HepG2 (cell line): ENCODE measurements around the gene POLD3. TPM values are rescaled to one million over a fixed set of nuclear protein-coding genes. Genes with fewer than 3 reads are reported as not detected.

ENCODE experiments used
- ATAC-seq: fragments of 200-7000 bp; cut with Tn5 transposase; 3 replicates; pipeline ENCODE4 v1.9.1; 2020; ENCODE audit warnings: mild to moderate bottlenecking, moderate library complexity
- BruUV-seq: library from RNA; stranded (reverse); fragments of 400-500 nt; replicated peaks from 2 replicates; lab custom pipeline; 2021; lab: Mats Ljungman, UMichigan
- CTCF ChIA-PET: fragments of 300-600 bp; formaldehyde crosslinking; extraction: SDS; loops from one replicate; lab custom pipeline; 2021; ENCODE audit warnings: low total read pairs, inconsistent platforms, low intra/inter-chr PET ratio; lab: Yijun Ruan, JAX
- POLR2A ChIA-PET: fragments of 350-600 bp; sonication (Branson Sonifier 250); formaldehyde crosslinking; loops from one replicate; lab custom pipeline; 2020; ENCODE audit warnings: antibody characterized with exemption, inconsistent platforms; lab: Yijun Ruan, JAX
- DNase-seq: peaks from one replicate; pipeline ENCODE4 v3.0.0-alpha.2; 2015; ENCODE audit warnings: low spot score
- FAIRE-seq: peaks from 3 replicates; lab custom pipeline; 2011; peaks lifted over from hg19 to GRCh38; lab: Jason Lieb, UNC
- H2AFZ ChIP-seq: one replicate; pipeline ENCODE4 v1.6.1; 2011; ENCODE audit warnings: low read length, inconsistent platforms
- H3K27ac ChIP-seq: fragments of 300-600 bp; 3 replicates; pipeline ENCODE4 v1.8.0; 2011; ENCODE audit warnings: mixed run types, mild to moderate bottlenecking, mixed read lengths, low read length, inconsistent platforms; ENCODE audit not compliant: insufficient read depth; ENCODE audit errors: extremely low read length
- H3K27me3 ChIP-seq, 2 experiments: fragments of 200-600 bp in 1 of 2; 2 replicates in 1 of 2; 3 replicates in 1 of 2; pipeline versions ENCODE4 v1.6.0 to v1.8.0; 2011; ENCODE audit warnings: low read length in 2 of 2, mild to moderate bottlenecking in 2 of 2, moderate library complexity in 2 of 2, inconsistent platforms in 1 of 2; ENCODE audit not compliant: insufficient read depth in 2 of 2, control insufficient read depth in 1 of 2
- H3K36me3 ChIP-seq, 2 experiments: fragments of 200-600 bp in 1 of 2; replicated peaks in 1 of 2; 2 replicates in 1 of 2; 3 replicates in 1 of 2; pipeline versions ENCODE4 v1.5.1 to v1.8.0; 2011; ENCODE audit warnings: low read length in 2 of 2, inconsistent platforms in 1 of 2; ENCODE audit not compliant: insufficient read depth in 2 of 2, control insufficient read depth in 1 of 2
- H3K4me1 ChIP-seq: 2 replicates; pipeline ENCODE4 v1.5.1; 2012; ENCODE audit warnings: low read length, inconsistent platforms; ENCODE audit not compliant: insufficient read depth
- H3K4me2 ChIP-seq: 2 replicates; pipeline ENCODE4 v1.6.0; 2011; ENCODE audit warnings: low read depth, low read length, inconsistent platforms
- H3K4me3 ChIP-seq, 3 experiments: fragments of 200-600 bp in 1 of 3; sonication (generic), shearing (Covaris generic) in 1 of 3; replicated peaks in 1 of 3; 2 replicates each; pipeline ENCODE4 v1.5.1; 2011 to 2016; ENCODE audit warnings: low read length in 3 of 3, inconsistent platforms in 2 of 3, low read depth in 2 of 3, mild to moderate bottlenecking in 2 of 3, control low read depth in 1 of 3, mixed read lengths in 1 of 3; ENCODE audit not compliant: insufficient read depth in 1 of 3
- H3K79me2 ChIP-seq: one replicate; pipeline ENCODE4 v1.6.1; 2011; ENCODE audit warnings: low read length, inconsistent platforms; ENCODE audit not compliant: insufficient read depth
- H3K9ac ChIP-seq: 2 replicates; pipeline ENCODE4 v1.6.0; 2011; ENCODE audit warnings: mild to moderate bottlenecking, low read depth, low read length, inconsistent platforms; ENCODE audit not compliant: insufficient read depth
- H3K9me3 ChIP-seq: 2 replicates; pipeline ENCODE4 v1.5.1; 2012; ENCODE audit warnings: mild to moderate bottlenecking, low read length
- H4K20me1 ChIP-seq: 2 replicates; pipeline ENCODE4 v1.6.0; 2011; ENCODE audit warnings: inconsistent platforms, mild to moderate bottlenecking, low read length, moderate library complexity; ENCODE audit not compliant: insufficient read depth
- ARID3A ChIP-seq: IDR thresholded peaks from 2 replicates; pipeline ENCODE4 v1.6.1; 2012; ENCODE audit warnings: low read depth, low read length, improper control_type of control experiment
- ATF7 ChIP-seq, 2 experiments: fragments of 450-650 bp in 1 of 2; sonication (generic) in 1 of 2; formaldehyde crosslinking in 1 of 2; IDR thresholded peaks; 2 replicates each; pipeline versions ENCODE4 v1.4.0 to v1.6.1; 2016 to 2020; ENCODE audit warnings: antibody characterized with exemption in 1 of 2, mild to moderate bottlenecking in 1 of 2, missing genetic modification reagents in 1 of 2
- BRCA1 ChIP-seq: sonication (generic); formaldehyde crosslinking; IDR thresholded peaks from 2 replicates; pipeline ENCODE4 v1.4.0; 2020; ENCODE audit warnings: missing genetic modification reagents
- CBX5 ChIP-seq: sonication (generic); formaldehyde crosslinking; IDR thresholded peaks from 2 replicates; pipeline ENCODE4 v1.4.0; 2020; ENCODE audit warnings: missing genetic modification reagents, borderline replicate concordance
- FOXP1 ChIP-seq, 2 experiments: fragments of 450-650 bp in 1 of 2; IDR thresholded peaks; 2 replicates each; pipeline ENCODE4 v1.6.1; 2017 to 2018; ENCODE audit warnings: antibody characterized with exemption in 1 of 2
- HES4 ChIP-seq: sonication (generic); formaldehyde crosslinking; IDR thresholded peaks from 2 replicates; pipeline ENCODE4 v1.9.0; 2021; ENCODE audit warnings: mild to moderate bottlenecking, missing genetic modification reagents, borderline replicate concordance
- HOXD1 ChIP-seq: sonication (generic); formaldehyde crosslinking; IDR thresholded peaks from 2 replicates; pipeline ENCODE4 v1.5.0; 2020; ENCODE audit warnings: missing genetic modification reagents
- SOX13 ChIP-seq, 3 experiments: fragments of 450-650 bp in 1 of 3; sonication (generic) in 1 of 3; formaldehyde crosslinking in 1 of 3; IDR thresholded peaks in 2 of 3; conservative IDR thresholded peaks in 1 of 3; 2 replicates each; pipeline versions ENCODE4 v1.5.0 to v1.6.1; 2016 to 2020; ENCODE audit warnings: antibody characterized with exemption in 1 of 3, mild to moderate bottlenecking in 1 of 3, missing compliant biosample characterization in 1 of 3, missing genetic modification reagents in 1 of 3, moderate library complexity in 1 of 3
- TCF12 ChIP-seq, 2 experiments: fragments of 450-650 bp in 1 of 2; sonication (generic) in 1 of 2; formaldehyde crosslinking in 1 of 2; IDR thresholded peaks; 2 replicates each; pipeline versions ENCODE4 v1.6.1 to v1.8.0; 2017 to 2022; ENCODE audit warnings: antibody characterized with exemption in 1 of 2, mild to moderate bottlenecking in 1 of 2, missing genetic modification reagents in 1 of 2, moderate library complexity in 1 of 2
- ZBTB37 ChIP-seq: sonication (generic); formaldehyde crosslinking; IDR thresholded peaks from 2 replicates; pipeline ENCODE4 v1.4.0; 2020; ENCODE audit warnings: mild to moderate bottlenecking, missing genetic modification reagents
- ZNF138 ChIP-seq: sonication (generic); formaldehyde crosslinking; IDR thresholded peaks from 2 replicates; pipeline ENCODE4 v1.5.0; 2020; ENCODE audit warnings: mild to moderate bottlenecking, low read depth, missing genetic modification reagents
- ZNF333 ChIP-seq: sonication (generic); formaldehyde crosslinking; IDR thresholded peaks from 2 replicates; pipeline ENCODE4 v1.4.0; 2020; ENCODE audit warnings: mild to moderate bottlenecking, missing genetic modification reagents, borderline replicate concordance
- ZNF546 ChIP-seq: sonication (generic); formaldehyde crosslinking; conservative IDR thresholded peaks from 2 replicates; pipeline ENCODE4 v1.8.1; 2023; ENCODE audit warnings: mild to moderate bottlenecking, missing genetic modification reagents
- ZNF564 ChIP-seq: sonication (generic); formaldehyde crosslinking; IDR thresholded peaks from 2 replicates; pipeline ENCODE4 v1.8.1; 2023; ENCODE audit warnings: mild to moderate bottlenecking, missing genetic modification reagents
- ZNF780A ChIP-seq: sonication (generic); formaldehyde crosslinking; IDR thresholded peaks from 2 replicates; pipeline ENCODE4 v1.8.0; 2022; ENCODE audit warnings: mild to moderate bottlenecking, missing genetic modification reagents, moderate library complexity
- WGBS: methylation state at CpG from one replicate; pipeline ENCODE4 v1.1.6; 2017; ENCODE audit warnings: low lambda C conversion rate; 5-methylcytosine and 5-hydroxymethylcytosine counted together
- in situ Hi-C: cut with HindIII; loops from 2 replicates; pipeline ENCODE4 v1.10.0; 2017; ENCODE audit warnings: low pct_unique_long_range_greater_than_20kb; ENCODE audit not compliant: extremely low pct_ligation_motif_present
- intact Hi-C: fragments of 100-400 bp; cut with micrococcal nuclease; formaldehyde crosslinking; loops from one replicate; pipeline ENCODE4 v1.10.0; 2022; ENCODE audit not compliant: unreplicated experiment
- polyA plus RNA-seq, 8 experiments: library from polyadenylated mRNA; depleted of rRNA in 3 of 8; stranded (reverse) in 7 of 8; unstranded in 1 of 8; fragments of >200 nt; fragmentation: Illumina TruSeq in 4 of 8; extraction: Trizol in 4 of 8; gene quantifications; 2 replicates each; pipeline versions ENCODE4 v1.2.1 to v1.2.3, GENCODE V29; 2011 to 2016; ENCODE audit warnings: low read depth in 4 of 8, missing spikeins in 1 of 8, mixed read lengths in 1 of 8; ENCODE audit not compliant: insufficient read depth in 1 of 8
- total RNA-seq, 5 experiments: library from RNA; depleted of rRNA; stranded (reverse); fragments of >200 nt; fragmentation: Illumina TruSeq; extraction: Trizol; gene quantifications; 2 replicates each; pipeline ENCODE4 v1.2.3, GENCODE V29; 2016; ENCODE audit warnings: low read depth in 1 of 5

POLD3 gene
- total and polyA plus RNA-seq, 2 of the 13 experiments (the other 11 are each of a cell fraction or from before 2014, with no cell fraction given) = 6.3 to 18.9 TPM

- 92% methylated on average over 3 of the region's 3 CpGs for WGBS
- Histone ChIP-seq H3K4me3 (no peak overlapping the region), H3K9me3 (no peaks in the 10 kb centered on the region)
- TF ChIP-seq ZNF564 (CRISPR knock-in tag) (no peak), ARID3A (no peak), ZNF138 (CRISPR knock-in tag) (no peak), ATF7 (IDR thresholded peaks at IDR 0.05) (no peak), ATF7 (CRISPR knock-in tag; IDR thresholded peaks at IDR 0.05) (no peak), ZNF780A (CRISPR knock-in tag) (no peak), SOX13 (IDR thresholded peaks at IDR 0.05) (no peak), SOX13 (CRISPR knock-in tag; conservative IDR thresholded peaks at IDR 0.05 in 1 of 2, IDR thresholded peaks at IDR 0.05 in 1 of 2) (no peak), HOXD1 (CRISPR knock-in tag) (no peak), CBX5 (CRISPR knock-in tag) (no peak), BRCA1 (CRISPR knock-in tag) (no peak), TCF12 (IDR thresholded peaks at IDR 0.05) (no peak), TCF12 (CRISPR knock-in tag; IDR thresholded peaks at IDR 0.05) (no peak), ZNF546 (CRISPR knock-in tag) (no peak), FOXP1 (IDR thresholded peaks at IDR 0.05) (no peak), FOXP1 (CRISPR knock-in tag; IDR thresholded peaks at IDR 0.05) (no peak), ZNF333 (CRISPR knock-in tag) (no peak), ZBTB37 (no peak), HES4 (no peak)
- TF ChIP-seq, all 625 proteins: peak for 0
- in situ Hi-C loops = loop anchor here (10.0 kb wide), 1 partner anchor 262 kb away; no protein-coding TSS in a partner anchor
- Histone ChIP-seq H3K4me1 (peaks cover 19% of the 10 kb centered on the region), H3K4me2 (no peak overlapping the region), H3K79me2 (no peaks in the 10 kb centered on the region), H3K9ac (no peak overlapping the region), H3K27ac (no peak overlapping the region), H4K20me1 (no peaks in the 10 kb centered on the region; the same call in 1 of the 2 replicates), H3K36me3 (peaks cover 1 to 14% of the 10 kb centered on the region in 2 experiments), H3K27me3 (no peaks in the 10 kb centered on the region; a peak in 1 of 5 replicates), H2AFZ (no peak overlapping the region)
- FAIRE-seq (no peak), ATAC-seq (no peak), DNase-seq (no peak)
- BruUV-seq = no TSS peak
- ChIA-PET POLR2A (no interaction called here), CTCF (no interaction called here)
- intact Hi-C loops = loop anchor here (10.0 kb wide), 1 partner anchor 132 kb away; the partner anchor contains the start of gene RNF169
These were observed 20.5 kb downstream of the POLD3 start for GRCh38 chr11:74612877-74613276.
